Motor neuron (in vitro differentiated cells): ENCODE results near the gene SYT6. TPM values are rescaled to one million over a fixed set of nuclear protein-coding genes. Genes with fewer than 3 reads are reported as not detected.

ENCODE experiments used
- ATAC-seq, 8 experiments: fragments of 200-7000 bp; cut with Tn5 transposase; replicated peaks in 6 of 8; 2 replicates each; pipeline ENCODE4 v1.8.0; 2021; ENCODE audit warnings: mild to moderate bottlenecking in 8 of 8, moderate library complexity in 8 of 8
- H3K27ac ChIP-seq, 2 donors: fragments of 250-450 bp; sonication (Bioruptor Pico); 2 replicates each; pipeline ENCODE4 v1.9.0; 2021; ENCODE audit warnings: antibody characterized with exemption in 2 of 2, mild to moderate bottlenecking in 2 of 2, moderate library complexity in 1 of 2
- H3K4me1 ChIP-seq, 2 donors: fragments of 250-450 bp; sonication (Bioruptor Pico); replicated peaks in 1 of 2; 2 replicates each; pipeline ENCODE4 v1.6.1; 2021; ENCODE audit warnings: antibody characterized with exemption in 2 of 2, mild to moderate bottlenecking in 2 of 2, moderate library complexity in 1 of 2
- H3K4me3 ChIP-seq, 5 donors: fragments of 250-450 bp; sonication (Bioruptor Pico); 2 replicates each; pipeline ENCODE4 v1.9.0; 2021; ENCODE audit warnings: antibody characterized with exemption in 5 of 5, mild to moderate bottlenecking in 5 of 5, moderate library complexity in 4 of 5
- WGBS, 10 experiments: fragments of 450-650 bp; shearing (Covaris generic); methylation state at CpG; one replicate each; pipeline ENCODE4 v1.0.0; 2022; 5-methylcytosine and 5-hydroxymethylcytosine counted together
- in situ Hi-C, 9 experiments: fragments of 400-800 bp; cut with MboI; loops; one replicate each; pipeline ENCODE4 v1.15.0; 2021; ENCODE audit warnings: low sequenced_read_pairs in 9 of 9, low pct_unique_long_range_greater_than_20kb in 2 of 9; ENCODE audit not compliant: unreplicated experiment in 9 of 9
- total RNA-seq, 8 experiments: library from RNA; unstranded; fragments of 300-600 nt; gene quantifications; 2 replicates each; pipeline versions ENCODE4 v1.2.3 to v1.2.4, GENCODE V29; 2022

Gene SYT6, protein sequence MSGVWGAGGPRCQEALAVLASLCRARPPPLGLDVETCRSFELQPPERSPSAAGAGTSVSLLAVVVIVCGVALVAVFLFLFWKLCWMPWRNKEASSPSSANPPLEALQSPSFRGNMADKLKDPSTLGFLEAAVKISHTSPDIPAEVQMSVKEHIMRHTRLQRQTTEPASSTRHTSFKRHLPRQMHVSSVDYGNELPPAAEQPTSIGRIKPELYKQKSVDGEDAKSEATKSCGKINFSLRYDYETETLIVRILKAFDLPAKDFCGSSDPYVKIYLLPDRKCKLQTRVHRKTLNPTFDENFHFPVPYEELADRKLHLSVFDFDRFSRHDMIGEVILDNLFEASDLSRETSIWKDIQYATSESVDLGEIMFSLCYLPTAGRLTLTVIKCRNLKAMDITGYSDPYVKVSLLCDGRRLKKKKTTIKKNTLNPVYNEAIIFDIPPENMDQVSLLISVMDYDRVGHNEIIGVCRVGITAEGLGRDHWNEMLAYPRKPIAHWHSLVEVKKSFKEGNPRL
- total RNA-seq: 10 to 100 TPM in 4 of 8 experiments, 1 to 10 TPM in 1, under 1 TPM in 2, not detected in 1; 0.10 to 13.9 (median 10.7) TPM

DNA sequence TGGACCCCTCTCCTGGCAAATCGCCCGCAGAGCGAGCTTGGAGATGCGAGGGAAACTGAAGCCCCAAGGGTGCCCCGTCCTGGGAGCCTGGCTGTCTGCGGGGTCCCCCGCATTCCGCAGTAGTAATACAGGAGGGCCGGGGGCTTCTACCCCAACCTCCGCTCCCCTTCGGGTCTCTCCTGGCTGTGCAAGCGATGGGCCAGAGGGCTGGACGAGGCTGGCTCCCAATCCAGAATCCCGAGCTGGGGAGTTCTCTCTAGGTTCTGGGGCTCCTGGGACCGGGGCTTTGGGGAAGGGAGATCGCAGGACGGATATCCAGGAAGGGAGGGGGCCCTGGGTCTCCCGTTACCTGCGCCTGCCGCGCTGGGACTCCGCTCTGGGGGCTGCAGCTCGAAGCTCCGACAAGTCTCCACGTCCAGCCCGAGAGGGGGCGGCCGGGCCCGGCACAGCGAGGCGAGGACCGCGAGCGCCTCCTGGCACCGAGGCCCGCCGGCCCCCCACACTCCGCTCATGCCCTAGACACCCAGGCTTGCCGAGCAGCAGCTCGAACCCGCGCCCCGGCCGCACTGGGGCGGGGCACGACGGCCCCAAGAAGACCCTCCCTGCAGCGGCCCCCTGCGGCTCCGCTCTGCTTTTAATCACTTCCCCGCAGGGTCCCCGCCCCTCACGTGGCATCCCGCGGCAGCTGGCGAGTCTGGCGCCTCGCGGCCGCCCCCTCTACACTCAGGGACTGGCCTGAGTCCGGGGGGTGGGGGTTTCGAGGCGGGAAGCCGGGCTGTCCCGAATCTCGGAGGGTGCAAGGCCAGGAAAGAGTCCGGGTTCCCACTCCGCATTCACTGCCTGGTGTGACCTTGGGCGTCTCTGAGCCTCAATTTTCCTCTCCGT is at the start of gene SYT6:
TSS of gene SYT6 (minus strand) at position 609 of the 885 bp plus-strand sequence. CDS start at position 512, 97 bp downstream.
- Histone ChIP-seq H3K4me1 (peaks cover 20 to 22% of the 10 kb centered on the region in 2 donors), H3K4me3 (peak within 1 kb of the TSS; percentile 40 to 61 (median 52)), H3K27ac (no peak within 1 kb of the TSS)
- peak; percentile 11 to 70 (median 36) for ATAC-seq
- in situ Hi-C loops: loop anchor here in 1 of 9 experiments (25.0 kb wide), 1 partner anchor 91 kb away; no protein-coding TSS in a partner anchor
- WGBS, 10 experiments: 0 to 2% (median 1%) methylated on average over 2 to 46 of the region's 70 CpGs; no CpG with 5 or more reads in 6 of the 10 experiments

DNA sequence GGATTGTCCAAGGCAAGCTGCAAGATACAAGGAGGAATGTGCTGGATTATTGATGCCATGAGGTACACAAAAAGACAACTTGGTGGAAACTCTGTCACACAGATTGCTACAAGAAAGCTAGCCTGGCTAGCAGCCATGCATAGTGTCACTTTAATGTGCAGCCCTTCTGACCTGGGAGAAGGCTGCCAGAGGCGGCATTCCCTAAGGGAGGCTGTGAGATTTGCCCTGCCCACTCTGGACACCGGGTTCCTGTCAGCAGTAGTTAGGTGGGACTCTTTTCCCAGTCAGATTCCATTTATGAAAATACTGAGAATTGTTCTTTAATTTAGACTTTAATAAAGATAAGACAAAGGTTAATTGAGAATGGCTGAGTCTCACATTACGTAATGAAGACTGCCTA is 47.8 kb upstream of the SYT6 start:
- ATAC-seq: peak in 2 of 8 experiments; percentile 28 to 35
- no peak overlapping the region for H3K4me3 ChIP-seq
- in situ Hi-C loops: no loop called here
- 37 to 88% (median 79%) methylated on average over 1 to 3 of the region's 3 CpGs; no CpG with 5 or more reads in 2 of the 10 experiments for WGBS, 10 experiments
- H3K27ac ChIP-seq: no peak overlapping the region
- peaks cover 0 to 10% of the 10 kb centered on the region in 2 donors for H3K4me1 ChIP-seq

DNA sequence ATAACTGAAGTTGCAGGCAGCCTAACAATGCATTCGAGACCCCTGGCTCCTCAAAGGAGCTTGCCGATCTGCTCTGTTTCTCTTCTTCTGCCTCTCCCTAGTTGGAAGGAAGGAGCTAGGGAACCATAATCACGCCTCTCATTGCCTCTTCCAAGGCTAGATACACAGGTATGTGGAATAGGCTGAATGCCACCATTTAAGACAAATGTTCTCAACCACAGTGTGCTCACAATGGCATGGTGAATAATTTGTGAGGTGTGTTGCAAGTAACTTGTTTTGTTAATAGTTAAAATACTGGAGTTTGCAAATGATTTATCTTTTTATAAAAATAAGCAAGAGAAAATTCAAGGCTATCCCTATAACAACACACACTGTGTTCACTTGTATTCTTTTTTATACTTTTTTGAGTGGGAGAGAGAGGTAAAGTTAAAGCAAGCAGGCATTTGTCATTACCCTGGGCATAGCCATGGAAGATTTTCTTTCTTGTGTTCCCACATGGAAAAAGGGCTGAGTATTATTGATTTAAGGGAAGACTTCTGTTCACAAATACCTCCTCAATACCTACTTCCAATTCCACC is 45.4 kb upstream of the SYT6 start:
- Histone ChIP-seq H3K4me3 (no peak overlapping the region), H3K4me1 (peaks cover 0 to 10% of the 10 kb centered on the region in 2 donors), H3K27ac (no peak overlapping the region)
- ATAC-seq: no peak
- 0 to 93% (median 58%) methylated on average over 1 to 3 of the region's 3 CpGs; no CpG with 5 or more reads in 2 of the 10 experiments for WGBS, 10 experiments
- in situ Hi-C loops: no loop called here

DNA sequence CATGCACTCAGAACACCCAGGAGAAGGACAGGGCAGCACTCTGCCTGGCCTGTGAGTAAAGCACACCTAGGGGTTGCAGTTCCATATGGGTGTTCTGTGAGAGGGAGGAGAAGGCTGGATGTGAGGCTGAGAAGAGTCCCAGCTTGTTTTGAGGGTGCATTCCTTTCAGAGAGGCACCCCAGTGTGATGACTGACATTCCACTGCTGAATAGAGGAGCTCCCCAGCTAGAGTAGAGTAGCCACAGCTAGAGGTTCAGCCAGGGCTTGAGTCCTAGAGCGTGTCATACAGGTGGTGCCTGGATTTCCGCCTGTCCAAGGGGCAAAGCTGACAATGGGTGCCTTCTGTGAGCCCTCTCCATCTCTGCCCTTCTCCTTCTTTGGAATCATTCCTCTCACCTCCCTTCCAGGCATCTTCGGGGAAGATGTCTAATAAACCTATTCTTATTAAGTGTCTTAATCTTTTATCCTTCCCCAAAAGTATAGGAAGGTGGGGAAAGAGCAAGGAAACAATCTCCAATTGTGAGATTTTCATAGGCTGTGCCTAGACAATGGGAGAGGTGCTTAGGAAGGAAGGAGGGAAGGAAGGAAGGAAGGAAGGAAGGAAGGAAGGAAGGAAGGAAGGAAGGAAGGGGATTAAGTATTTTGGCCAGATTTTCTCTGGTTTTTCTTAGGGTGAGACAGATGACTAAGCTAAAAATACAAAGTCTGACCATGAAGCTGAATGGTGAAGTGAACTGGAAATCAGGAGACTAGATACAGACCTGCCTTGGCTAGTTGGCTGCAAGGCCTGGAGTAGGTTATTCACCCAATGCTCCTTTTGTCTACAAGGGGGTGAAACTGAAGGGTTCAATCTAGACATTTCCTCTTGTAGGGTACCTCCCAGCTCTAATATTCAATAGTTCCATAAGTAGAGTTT is 43.6 kb upstream of the SYT6 start:
- WGBS, 10 experiments: 0 to 74% (median 38%) methylated on average over 1 to 3 of the region's 3 CpGs; no CpG with 5 or more reads in 6 of the 10 experiments
- ATAC-seq: no peak
- in situ Hi-C loops: no loop called here
- peaks cover 0 to 5% of the 10 kb centered on the region in 2 donors for H3K4me1 ChIP-seq
- H3K4me3 ChIP-seq: no peak overlapping the region
- no peak overlapping the region for H3K27ac ChIP-seq

DNA sequence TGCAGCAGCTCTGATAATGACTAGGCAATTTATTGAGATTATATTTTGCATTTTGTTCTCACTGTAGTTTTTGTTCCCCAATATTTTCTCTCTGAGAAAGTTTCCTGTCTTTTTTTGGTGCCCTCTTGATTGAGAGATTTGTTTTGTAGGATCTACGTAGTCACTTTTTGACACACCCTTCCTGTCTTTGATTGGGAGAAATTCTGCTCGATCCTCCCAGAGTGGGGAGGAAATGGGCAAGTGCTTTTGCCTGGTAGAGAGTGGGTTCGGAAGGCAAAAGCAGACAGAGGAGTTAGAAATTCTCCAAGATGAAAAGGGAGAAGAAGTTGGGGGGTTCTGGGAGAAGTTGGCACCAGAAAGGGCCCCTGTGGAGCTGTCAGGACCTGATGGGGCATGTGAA is 42.1 kb upstream of the SYT6 start:
- no peaks in the 10 kb centered on the region for H3K4me1 ChIP-seq
- no peak overlapping the region for H3K4me3 ChIP-seq
- WGBS, 10 experiments: 0 to 76% (median 33%) methylated on average over 1 to 3 of the region's 3 CpGs; no CpG with 5 or more reads in 1 of the 10 experiments
- H3K27ac ChIP-seq: no peak overlapping the region
- ATAC-seq: no peak
- in situ Hi-C loops: no loop called here

DNA sequence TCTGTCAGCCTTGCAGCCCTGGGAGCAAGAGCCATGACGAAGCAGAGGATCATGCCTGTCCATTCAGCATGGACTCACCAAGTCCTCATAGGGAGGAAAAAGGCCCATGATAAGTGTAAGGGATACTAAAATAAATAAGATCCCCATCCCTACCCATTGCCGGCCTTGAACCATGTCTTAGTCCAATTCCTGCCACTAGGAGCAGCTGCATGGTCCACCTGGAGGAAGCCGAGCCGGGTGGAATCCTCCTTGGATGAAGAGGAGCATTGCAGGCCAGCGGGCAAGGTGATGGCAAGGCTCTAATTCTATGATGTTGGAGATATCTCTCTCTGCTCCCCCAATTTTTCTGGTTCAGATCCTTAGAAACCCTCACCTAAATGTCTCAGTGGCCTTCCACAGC is 38.7 kb upstream of the SYT6 start:
- ATAC-seq: no peak
- H3K27ac ChIP-seq: no peak overlapping the region
- H3K4me3 ChIP-seq: no peak overlapping the region
- WGBS, 10 experiments: 21 to 87% (median 78%) methylated on average over 3 to 5 of the region's 5 CpGs; no CpG with 5 or more reads in 5 of the 10 experiments
- H3K4me1 ChIP-seq: no peaks in the 10 kb centered on the region
- in situ Hi-C loops: no loop called here

DNA sequence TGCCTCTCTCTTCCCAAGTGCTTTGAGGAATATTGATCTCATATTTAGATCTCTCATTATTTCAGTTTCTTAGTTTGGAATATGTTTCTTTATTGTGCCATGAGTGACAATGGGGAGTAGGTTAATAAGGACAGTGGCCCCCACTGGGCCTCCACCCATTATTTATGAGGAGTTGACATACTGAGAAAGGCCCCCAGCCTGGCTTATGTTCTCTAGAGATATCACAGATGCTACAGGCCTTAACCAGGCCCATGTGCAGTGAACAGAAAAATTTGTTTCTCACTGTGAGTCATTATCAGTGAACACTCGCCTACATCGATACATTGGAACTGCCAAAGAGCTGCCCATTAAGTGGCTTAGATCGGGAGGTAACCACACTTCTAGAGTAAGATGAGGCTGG is 35.7 kb upstream of the SYT6 start:
- 50 to 100% (median 93%) methylated on average over 2 to 3 of the region's 3 CpGs; no CpG with 5 or more reads in 5 of the 10 experiments for WGBS, 10 experiments
- Histone ChIP-seq H3K4me3 (no peak overlapping the region), H3K4me1 (no peaks in the 10 kb centered on the region), H3K27ac (no peak overlapping the region)
- in situ Hi-C loops: no loop called here
- ATAC-seq: no peak

DNA sequence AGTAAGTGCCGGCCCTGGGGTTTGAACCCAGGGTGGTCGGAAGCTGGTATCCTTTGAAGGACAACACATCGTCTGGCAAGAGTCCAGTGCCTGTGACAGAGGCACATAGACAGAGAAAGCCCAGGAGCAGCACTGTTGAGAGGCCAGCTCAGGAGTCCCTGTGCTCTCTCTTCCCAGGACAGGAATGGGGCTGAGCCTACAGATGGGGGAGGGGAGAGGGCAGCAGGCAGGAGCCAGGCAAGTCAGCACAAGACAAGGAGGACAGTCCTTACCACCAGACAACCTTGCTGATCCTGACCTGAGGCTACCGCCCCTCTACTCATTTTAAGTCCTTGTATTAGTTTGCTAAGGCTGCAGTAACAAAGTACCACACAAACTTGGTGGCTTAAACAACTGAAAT is 27.7 kb upstream of the SYT6 start:
- WGBS, 10 experiments: 61 to 100% (median 80%) methylated on average over 2 to 4 of the region's 4 CpGs; no CpG with 5 or more reads in 5 of the 10 experiments
- no peak for ATAC-seq
- no peaks in the 10 kb centered on the region for H3K4me1 ChIP-seq
- no peak overlapping the region for H3K4me3 ChIP-seq
- in situ Hi-C loops: no loop called here
- H3K27ac ChIP-seq: no peak overlapping the region

DNA sequence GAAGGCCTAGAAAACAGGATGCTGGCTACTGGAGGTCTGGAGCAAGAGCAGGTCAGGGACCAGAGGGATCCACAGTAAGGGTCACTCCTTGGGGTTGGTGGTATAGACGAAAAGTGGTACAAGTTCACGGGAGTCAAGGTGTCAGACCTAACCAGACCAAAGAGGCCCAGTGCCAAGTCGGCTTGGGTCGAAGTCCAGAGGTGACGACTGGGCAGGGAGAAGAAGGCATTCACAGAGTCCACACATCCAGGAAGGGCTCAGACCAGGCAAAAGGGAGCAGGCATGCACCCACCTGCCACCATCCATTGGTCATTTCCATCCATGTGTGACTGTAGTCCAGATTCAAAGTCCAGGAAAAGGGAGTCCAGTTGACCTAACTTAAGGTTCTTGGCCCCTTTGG is 27.1 kb upstream of the SYT6 start:
- no peak for ATAC-seq
- WGBS, 10 experiments: 40 to 100% (median 90%) methylated on average over 1 to 5 of the region's 5 CpGs; no CpG with 5 or more reads in 3 of the 10 experiments
- no peaks in the 10 kb centered on the region for H3K4me1 ChIP-seq
- no peak overlapping the region for H3K4me3 ChIP-seq
- in situ Hi-C loops: no loop called here
- no peak overlapping the region for H3K27ac ChIP-seq

DNA sequence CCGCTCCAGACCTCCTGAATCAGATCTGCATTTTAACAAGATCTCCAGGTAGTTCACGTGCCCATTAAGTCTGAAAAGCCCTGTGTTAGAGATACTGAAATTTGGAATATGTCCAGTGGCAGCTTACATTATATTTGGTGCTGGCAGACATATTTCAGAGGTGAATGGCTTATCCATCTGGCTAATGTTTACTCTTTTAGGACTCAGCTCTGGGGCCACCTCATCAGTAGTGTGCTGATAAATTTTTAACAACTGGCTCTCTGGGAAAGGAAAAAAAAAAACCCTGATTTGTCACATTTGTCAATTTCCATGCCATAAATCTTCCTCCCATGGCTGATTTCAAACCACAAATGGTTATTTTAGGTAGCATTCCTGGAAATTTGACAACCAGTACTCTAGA is 25.3 kb upstream of the SYT6 start:
- Histone ChIP-seq H3K4me1 (peaks cover 0 to 4% of the 10 kb centered on the region in 2 donors), H3K4me3 (no peak overlapping the region), H3K27ac (no peak overlapping the region)
- no peak for ATAC-seq
- in situ Hi-C loops: no loop called here
- 20 to 100% (median 90%) methylated on average over 1 to 2 of the region's 2 CpGs; no CpG with 5 or more reads in 4 of the 10 experiments for WGBS, 10 experiments

DNA sequence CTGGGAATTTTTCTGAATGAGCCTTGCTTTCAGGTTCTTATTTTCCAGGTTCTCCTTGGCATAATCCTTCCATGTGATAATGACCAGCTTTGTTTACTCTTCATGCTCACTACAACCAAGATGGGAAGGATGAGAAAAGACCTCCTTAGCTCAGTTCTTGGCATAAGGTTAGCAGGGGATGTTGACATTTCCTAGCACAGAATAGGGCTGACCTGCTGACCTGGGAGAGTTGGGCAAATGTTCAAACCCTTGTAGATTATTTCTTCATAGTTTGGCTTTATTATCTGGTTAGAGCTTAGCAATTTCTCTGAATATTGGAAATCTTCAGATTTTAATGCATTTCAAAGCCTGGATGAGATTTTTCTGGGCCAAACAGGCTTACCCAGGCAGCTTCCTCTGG is 23.6 kb upstream of the SYT6 start:
- Histone ChIP-seq H3K27ac (no peak overlapping the region), H3K4me3 (no peak overlapping the region), H3K4me1 (peaks cover 3 to 6% of the 10 kb centered on the region in 2 donors)
- in situ Hi-C loops: no loop called here
- ATAC-seq: no peak

DNA sequence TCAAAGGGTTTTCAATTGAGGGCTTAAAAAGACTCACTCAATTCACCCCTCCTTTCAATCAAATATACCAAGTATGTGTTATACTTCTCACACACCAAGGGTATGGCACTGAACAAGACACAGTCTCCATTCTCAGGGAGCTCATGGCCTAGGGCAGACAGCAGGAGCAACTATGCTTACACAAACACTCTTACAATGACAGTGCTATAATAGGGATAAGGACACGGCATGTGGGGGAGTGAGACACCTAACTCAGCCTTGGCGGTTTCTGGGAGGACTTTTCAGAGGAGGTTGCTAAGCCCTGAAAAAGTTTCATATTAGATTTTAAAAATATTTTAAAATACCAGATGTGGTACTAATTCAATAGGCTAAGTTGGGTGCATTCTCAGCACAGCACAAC is 22.7 kb upstream of the SYT6 start:
- 50 to 100% (median 86%) methylated on average over 1 to 2 of the region's 2 CpGs; no CpG with 5 or more reads in 3 of the 10 experiments for WGBS, 10 experiments
- no peak overlapping the region for H3K27ac ChIP-seq
- in situ Hi-C loops: no loop called here
- H3K4me1 ChIP-seq: peaks cover 3 to 6% of the 10 kb centered on the region in 2 donors
- H3K4me3 ChIP-seq: no peak overlapping the region
- no peak for ATAC-seq
